HG02970 (cell line): ENCODE results near the gene STAT6.
"Not testable (repeated sequence)": the region's sequence is repeated elsewhere in the genome, so short reads cannot be mapped to it uniquely, and the experiment has no call there.

Experiments
- ATAC-seq: cut with Tn5 transposase; IDR thresholded peaks from one replicate; pipeline ENCODE4 v1.9.1; 2021; ENCODE audit warnings: mild to moderate bottlenecking, moderate library complexity, moderate number of reproducible peaks; ENCODE audit not compliant: unreplicated experiment, low FRiP score

The STAT6 gene

DNA sequence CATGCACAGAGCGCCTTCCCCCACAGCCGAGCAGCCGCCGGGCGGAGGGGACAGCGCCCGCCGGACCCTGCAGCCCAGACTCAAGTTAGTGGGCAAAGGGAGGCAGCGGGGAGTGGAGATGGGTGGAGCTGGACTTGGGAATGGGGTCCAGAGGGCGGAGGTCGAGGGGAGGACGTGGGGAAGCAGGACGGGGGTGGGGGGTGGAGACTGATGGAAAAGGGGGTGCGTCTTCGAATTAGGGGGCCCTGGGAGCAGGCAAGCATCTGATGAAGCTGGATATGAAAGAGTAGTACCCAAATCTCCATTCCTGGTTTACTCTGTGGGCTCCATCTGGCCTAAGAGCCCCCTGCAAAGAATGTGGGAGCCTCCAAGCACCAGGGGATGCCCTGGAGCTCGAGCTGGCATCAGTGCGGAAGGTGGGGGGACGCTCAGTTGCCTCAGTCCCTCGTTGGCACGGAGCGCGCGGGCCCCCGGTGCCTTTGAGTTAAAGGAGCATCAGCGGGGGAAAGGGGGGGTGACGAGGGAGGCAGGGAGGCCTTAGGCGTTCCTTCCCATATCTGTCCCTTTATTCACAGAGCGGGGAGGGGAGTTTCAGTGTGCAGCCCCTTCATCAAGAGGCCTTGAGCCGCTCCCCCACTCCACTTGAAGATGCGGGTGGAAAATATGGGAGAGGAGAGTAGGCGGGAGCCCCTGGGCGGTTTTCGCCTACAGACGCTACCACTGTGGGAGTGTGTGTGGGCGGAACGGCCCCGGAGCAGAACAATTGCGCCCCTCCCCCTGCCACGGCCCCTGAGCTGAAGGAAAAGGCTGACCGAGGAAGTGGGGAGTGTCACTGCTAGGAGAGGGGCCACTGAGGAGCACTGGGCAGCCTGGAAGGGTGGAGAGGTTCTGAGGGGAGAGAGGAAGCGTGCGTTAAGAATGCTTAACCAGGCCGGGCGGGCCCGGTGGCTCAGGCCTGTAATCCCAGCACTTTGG is 21.6 kb downstream of the STAT6 start:
- ATAC-seq = no peak

GRCh38 chr12:57088354-57089270 is 22.6 kb downstream of the STAT6 start, which contains the start of gene NAB2:
Gene NAB2, plus strand, starts transcription at chr12:57089114. Its CDS starts 158 bp downstream, at chr12:57089272.
- peak; percentile 60 for ATAC-seq

DNA sequence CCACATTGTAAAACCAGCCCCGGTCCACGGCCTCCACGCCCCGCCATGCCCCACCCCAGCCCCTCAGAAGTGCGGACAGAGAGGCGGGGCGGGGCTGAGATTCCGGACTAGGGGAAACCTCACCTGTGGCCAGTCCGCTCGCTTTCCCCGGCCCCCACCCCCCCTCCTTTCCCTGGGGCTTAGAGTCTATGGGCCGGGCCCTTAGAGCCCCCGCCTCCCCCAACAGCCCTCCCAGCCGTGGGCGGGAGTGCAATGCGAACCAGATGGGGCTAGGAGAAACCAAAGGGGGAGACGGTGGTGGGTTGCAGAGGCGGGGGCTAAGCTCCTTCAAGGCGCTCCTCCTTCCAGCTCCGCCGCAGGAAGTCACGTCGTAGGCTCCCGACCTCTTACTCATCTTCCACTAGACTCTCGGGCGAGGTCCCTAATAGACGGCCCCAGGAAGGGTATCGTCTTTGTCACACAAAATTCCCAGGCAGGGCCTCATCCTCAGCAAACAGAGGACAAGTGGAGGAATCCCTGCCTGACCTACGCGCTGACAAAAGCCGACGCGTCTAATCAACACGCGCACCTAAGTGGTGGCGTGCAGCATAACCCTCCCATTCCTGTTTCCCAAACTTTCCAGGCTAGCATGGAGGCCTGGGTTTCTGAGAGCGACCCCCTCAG is 23.3 kb downstream of the STAT6 start:
- peak; percentile 21 for ATAC-seq

DNA sequence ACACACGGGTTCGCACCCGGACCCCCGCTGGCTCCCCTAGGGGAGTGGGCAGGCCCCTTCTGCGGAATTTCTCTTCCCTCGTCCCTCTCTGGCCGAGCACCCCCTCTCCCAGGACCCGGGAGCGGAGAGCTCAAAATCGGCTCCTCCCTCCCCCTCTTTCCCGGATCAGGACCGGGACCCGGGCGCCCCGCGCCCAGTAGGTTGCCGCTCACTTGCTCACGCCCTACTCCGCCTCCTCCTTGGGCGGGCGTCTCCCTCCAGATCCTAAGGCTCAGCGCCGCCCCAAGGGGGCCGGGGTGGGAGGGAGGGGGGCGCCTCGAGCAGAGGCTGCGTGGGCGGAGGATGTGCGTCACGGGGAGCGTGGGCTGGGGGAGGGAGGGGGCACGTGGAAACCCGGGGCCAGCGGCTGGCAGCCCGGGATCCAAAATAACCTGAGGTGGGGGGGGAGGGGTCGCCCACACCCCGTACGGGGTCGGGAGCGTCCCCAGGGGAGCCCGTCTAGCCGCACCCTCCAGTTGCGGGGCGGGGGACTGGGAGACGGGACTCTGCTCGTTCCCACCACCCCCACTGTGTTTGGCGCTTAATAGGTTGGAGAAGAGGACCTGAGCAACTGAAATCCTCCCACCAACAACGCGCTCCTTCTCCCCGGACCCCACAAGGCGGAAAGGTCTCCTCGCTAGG is 24.0 kb downstream of the STAT6 start:
- peak; percentile 34 for ATAC-seq

GRCh38 chr12:57086493-57087009 is 24.6 kb downstream of the STAT6 start:
- no peak for ATAC-seq

DNA sequence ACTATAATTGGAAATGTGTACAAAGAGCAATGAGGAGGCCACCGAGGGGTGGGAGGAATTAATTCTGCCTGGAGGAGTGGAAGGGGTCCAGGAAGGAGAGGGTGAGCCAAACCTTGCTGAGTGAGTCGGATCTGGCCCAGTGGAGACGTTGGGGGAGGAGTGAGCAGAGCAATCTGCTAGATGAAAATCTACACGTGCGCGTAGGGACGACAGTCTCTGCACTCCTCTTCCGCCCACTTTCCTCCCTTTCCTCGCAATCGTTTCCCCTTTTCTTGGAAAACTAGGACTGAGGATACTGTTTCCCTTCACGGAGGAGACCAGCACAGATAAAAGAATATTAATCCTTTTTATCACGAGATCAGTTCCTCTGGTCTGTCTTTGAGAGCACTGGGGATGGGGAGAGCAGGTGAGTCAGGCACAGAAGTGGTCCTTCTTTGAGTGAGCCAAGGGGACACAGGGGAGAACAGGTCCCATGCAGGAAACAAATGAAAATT is 25.1 kb downstream of the STAT6 start:
- ATAC-seq = no peak

DNA sequence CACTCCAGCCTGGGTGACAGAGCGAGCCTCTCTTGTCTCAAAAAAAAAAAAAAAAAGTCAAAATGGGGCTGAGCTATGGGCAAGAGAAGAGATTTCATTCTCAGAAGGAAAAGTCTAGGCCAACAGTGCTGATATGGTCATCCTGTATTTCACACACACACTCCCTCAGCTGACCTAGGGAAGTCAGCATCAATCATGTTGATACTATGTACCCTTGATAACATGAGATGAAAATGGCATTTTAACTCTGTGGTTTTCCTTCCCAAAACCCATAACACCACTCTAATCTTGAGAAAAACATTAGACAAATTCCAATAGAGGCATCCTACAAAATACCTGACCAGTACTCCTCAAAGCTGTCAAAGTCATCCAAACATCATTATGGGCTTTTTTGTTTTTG is 30.3 kb downstream of the STAT6 start:
- ATAC-seq = no peak

DNA sequence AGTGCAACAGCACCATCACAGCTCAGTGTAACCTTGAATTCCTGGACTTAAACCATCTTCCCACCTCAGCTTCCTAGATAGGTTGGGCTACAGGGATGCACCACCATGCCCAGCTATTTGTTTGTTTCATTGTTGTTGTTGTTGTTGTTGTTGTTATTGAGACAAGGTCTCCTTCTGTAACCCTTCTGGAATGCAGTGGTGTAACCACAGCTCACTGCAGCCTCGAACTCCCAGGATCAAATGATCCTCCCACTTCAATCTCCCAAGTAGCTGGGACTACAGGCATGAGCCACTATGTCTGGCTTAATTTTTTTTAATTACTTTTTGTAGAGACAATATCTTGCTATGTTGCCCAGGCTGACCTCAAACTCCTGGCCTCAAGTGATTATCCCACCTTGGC is 31.3 kb downstream of the STAT6 start:
- ATAC-seq = no peak

GRCh38 chr12:57078519-57079404 is 32.4 kb downstream of the STAT6 start, which contains the start of gene NEMP1:
Gene NEMP1, minus strand, starts transcription at chr12:57078791. Its CDS starts 46 bp downstream, at chr12:57078745.
- ATAC-seq = peak; percentile 97

GRCh38 chr12:57073566-57074450 is 37.4 kb downstream of the STAT6 start:
- ATAC-seq = not testable (repeated sequence)

DNA sequence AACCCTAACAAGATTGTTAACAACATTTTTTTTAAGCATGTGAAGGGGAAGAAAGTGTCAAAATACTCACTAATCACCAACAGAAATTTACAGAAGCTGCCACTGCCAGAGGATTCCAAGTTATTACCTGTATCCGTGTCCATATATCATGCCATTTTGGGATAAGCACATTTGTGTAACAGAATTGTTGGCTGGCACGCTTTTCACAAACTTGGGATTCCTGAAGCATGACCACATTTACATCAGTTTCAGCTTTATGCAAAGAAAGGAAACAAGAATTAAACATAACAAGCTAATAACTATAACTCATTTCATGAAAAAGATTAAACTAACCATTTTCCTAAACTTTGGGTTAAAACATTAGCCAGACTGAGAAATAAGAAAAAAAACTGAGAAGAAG is 38.5 kb downstream of the STAT6 start:
- ATAC-seq = no peak

DNA sequence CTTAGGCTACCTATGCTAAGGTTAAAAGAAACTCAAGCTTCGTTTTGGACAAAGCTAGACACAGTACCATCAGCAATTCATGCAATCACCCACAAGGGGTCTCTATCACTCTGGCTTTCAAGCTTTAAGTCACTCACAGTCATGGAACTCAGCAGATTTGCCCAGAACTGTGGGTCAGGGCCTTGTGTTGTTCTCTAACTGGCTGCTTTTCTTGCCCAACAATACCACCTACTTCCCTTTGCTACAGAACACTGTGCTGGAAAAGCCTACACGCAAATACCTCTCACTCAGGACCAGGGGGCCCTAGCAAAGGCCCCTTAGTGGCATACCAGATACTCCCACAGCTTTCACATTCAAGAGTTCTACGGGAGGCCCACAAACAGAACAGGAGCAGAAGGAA is 41.6 kb downstream of the STAT6 start:
- no peak for ATAC-seq

DNA sequence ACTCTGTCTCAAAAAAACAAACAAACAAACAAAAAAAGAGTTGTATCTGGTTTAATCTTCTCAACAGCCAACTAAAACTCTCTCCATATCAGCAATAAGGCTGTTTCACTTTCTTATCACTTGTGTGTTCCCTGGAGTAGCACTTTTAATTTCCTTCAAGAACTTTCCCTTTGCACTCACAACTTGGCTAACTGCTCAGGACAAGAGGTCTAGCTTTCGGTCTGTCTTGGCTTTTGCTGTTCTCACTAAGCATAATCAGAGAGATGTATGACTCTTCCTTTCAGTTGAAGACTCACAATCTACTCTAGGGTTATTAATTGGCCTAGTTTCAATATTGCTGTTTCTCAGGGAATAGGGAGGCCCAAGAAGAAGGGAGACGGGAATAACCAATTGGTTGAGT is 44.9 kb downstream of the STAT6 start:
- ATAC-seq = no peak

DNA sequence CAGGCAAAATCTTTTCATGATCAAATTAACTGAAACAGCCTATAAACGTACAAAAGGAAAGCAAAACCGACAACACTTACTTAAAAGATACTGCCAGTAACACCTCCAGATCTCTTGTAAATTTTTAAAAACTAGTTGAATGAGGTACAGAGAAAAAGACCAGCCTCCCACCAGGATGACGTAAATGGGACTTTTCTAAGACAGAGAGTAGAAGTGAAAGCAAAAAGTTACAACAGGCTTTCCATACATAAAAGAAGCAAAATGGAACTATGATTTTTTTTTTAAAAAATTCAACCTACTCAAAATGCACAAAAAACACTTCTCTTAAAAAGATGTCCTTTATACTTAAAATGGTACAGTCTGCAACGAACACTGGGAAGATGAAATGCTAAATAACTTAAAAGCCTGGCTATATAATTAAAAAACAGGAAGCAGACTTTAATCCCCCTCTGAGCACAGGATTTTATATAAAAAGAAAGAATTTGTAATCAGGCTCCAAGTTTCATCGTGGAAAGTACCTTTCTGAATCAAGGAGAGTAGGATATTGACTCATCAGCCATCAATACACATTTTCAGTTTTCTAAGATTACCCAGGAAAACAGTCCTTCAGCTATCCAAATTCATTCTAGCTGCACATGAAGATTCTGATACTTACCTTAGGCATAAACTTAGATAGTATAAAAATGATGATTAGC is 47.0 kb downstream of the STAT6 start:
- peak; percentile 67 for ATAC-seq

GRCh38 chr12:57058454-57058853 is 52.7 kb downstream of the STAT6 start:
- ATAC-seq = no peak

GRCh38 chr12:57057067-57057751 is 54.0 kb downstream of the STAT6 start:
- ATAC-seq = no peak
